ENCODE measurements around the gene EIF5A. TPM values are rescaled to one million over a fixed set of nuclear protein-coding genes. Genes with fewer than 3 reads are reported as not detected.

The EIF5A gene
- total and polyA plus RNA-seq, 2 of the 8 experiments (the other 6 are each of a cell fraction or from before 2014, with no cell fraction given) = 717 to 1,172 TPM

DNA sequence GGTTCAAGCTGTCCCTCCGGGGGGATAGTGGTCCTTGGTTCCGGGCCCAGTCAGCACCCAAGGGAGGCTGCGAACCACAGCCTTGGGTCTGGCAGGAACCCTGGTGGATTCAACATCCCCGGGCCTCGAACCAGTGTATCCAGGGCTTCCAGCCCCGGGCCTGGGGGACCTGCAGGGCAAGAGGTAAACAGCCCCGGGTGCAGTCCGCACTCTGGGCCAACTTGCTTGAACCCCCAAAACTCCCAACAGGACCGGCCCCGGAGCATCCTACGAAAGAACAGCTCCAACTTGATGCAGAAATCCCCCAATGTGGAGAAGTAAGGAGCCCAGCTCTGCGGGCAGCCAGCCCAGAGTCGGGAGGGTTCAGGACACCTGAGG lies 23.2 kb downstream of the EIF5A start (continued):
- TF ChIP-seq RAD21 (IDR thresholded peaks at IDR 0.05 in 1 of 2, conservative IDR thresholded peaks at IDR 0.05 in 1 of 2; ENCODE audit: low read depth in 2 of 2, low read length in 2 of 2) = no peak
- TF ChIP-seq FOSL1 (IDR thresholded peaks at IDR 0.05; ENCODE audit: insufficient read depth, low read depth, low read length) = no peak
- TF ChIP-seq HDAC6 (IDR thresholded peaks at IDR 0.05; ENCODE audit: low read depth, low read length) = no peak
- no peak for TF ChIP-seq KDM1A (IDR thresholded peaks at IDR 0.05; ENCODE audit: borderline replicate concordance, low read length)
- TF ChIP-seq NRF1 (IDR thresholded peaks at IDR 0.05; ENCODE audit: low read depth, low read length) = no peak

All from H1 (cell line).